GM06990 (cell line): ENCODE data around the gene GSTA1.
"Not testable (repeated sequence)": the region's sequence is repeated elsewhere in the genome, so short reads cannot be mapped to it uniquely, and the experiment has no call there.

Experiments used
- DNase-seq: peaks from one replicate; pipeline ENCODE4 v3.0.0-alpha.2; 2011; ENCODE audit not compliant: insufficient read length; ENCODE audit errors: extremely low read depth
- H3K27me3 ChIP-seq: replicated peaks from 2 replicates; pipeline ENCODE4 v1.6.0; 2011; ENCODE audit warnings: low read length; ENCODE audit not compliant: control insufficient read depth, insufficient read depth
- H3K36me3 ChIP-seq: 2 replicates; pipeline ENCODE4 v1.5.1; 2011; ENCODE audit warnings: low read length; ENCODE audit not compliant: control insufficient read depth, insufficient read depth
- H3K4me3 ChIP-seq: replicated peaks from 2 replicates; pipeline ENCODE4 v1.5.1; 2011; ENCODE audit warnings: low read depth, mild to moderate bottlenecking, control low read depth, low read length
- TF ChIP-seq, protein P1 (sequence below): IDR thresholded peaks from 2 replicates; pipeline ENCODE4 v1.5.1; 2011; ENCODE audit warnings: low read length, control low read depth, mild to moderate bottlenecking, inconsistent platforms; ENCODE audit not compliant: insufficient read depth, poor library complexity, severe bottlenecking

Gene GSTA1

DNA sequence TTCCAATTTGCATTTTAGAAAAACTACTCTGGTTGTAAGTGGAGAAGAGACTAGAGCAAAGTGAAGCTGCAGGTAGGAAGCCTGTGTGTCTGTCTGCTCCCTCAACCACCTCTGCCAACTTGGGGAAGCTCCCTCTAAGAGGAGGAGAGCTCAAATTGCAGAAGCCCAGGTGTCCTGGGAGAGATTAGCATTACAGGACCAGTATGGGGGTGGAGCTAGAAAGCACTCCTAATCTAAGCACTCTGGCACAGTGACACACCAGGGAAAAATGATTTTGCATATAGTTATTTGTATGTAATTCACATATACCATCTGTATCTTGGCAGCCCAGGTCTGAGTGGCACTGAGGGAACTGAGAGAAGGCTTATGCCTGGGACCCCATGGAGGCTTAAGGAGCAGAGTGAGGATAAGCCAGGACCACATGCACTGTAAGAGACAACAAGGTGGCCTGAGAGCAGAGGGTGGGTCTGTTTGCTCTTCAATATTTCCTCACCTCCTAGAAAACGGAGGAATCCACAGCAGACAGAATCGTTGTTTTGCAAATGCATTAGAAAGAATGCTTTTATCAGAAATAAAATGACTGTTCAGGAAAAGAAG lies 54.0 kb downstream of the GSTA1 start:
- DNase-seq = no peak
- Histone ChIP-seq H3K4me3 (no peak overlapping the region), H3K36me3 (no peaks in the 10 kb centered on the region), H3K27me3 (no peaks in the 10 kb centered on the region; the same call in 1 of the 2 replicates)
- TF ChIP-seq, protein P1, sequence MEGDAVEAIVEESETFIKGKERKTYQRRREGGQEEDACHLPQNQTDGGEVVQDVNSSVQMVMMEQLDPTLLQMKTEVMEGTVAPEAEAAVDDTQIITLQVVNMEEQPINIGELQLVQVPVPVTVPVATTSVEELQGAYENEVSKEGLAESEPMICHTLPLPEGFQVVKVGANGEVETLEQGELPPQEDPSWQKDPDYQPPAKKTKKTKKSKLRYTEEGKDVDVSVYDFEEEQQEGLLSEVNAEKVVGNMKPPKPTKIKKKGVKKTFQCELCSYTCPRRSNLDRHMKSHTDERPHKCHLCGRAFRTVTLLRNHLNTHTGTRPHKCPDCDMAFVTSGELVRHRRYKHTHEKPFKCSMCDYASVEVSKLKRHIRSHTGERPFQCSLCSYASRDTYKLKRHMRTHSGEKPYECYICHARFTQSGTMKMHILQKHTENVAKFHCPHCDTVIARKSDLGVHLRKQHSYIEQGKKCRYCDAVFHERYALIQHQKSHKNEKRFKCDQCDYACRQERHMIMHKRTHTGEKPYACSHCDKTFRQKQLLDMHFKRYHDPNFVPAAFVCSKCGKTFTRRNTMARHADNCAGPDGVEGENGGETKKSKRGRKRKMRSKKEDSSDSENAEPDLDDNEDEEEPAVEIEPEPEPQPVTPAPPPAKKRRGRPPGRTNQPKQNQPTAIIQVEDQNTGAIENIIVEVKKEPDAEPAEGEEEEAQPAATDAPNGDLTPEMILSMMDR = no peak

DNA sequence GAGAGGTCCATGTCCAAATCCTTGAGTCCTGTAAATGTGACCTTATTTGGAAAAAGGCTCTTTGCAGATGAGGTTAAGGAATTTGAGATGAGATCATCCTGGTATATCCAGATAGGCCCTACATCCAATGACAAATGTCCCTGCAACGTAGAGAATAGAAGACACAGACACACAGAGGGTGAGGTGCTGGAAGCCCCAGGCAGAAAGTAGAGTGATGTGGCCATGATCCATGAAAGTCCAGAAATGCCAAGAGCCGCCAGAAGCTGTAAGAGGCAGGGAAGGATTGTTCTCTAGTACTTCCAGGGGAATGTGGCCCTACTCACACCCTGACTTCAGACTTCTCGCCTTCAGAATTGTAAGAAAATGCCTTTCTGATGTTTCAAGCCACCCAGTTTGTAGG lies 56.3 kb downstream of the GSTA1 start:
- not testable (repeated sequence) for H3K4me3 ChIP-seq, H3K27me3 ChIP-seq, DNase-seq, H3K36me3 ChIP-seq

DNA sequence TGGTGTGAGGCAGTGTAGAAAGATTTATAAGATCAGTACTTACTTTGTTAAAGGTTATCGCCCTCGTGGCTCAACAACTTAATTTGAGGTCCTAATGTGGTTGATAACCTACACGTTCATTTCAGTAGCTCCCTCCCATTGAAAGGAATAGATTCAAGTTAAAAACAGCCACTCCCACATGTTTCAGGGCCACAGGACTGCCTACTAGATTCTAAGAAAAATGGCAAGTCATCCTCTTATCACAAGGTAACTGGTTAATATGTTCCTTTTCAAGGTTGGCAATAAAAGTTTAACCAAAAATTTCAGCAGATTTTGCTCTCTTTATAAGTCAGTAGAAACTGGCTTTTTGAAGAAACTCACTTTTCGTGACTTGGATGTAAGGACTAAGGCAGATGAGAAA lies 57.4 kb downstream of the GSTA1 start:
- H3K27me3 ChIP-seq = no peaks in the 10 kb centered on the region
- H3K36me3 ChIP-seq = no peaks in the 10 kb centered on the region
- no peak overlapping the region for H3K4me3 ChIP-seq
- TF ChIP-seq, protein P1 = no peak
- no peak for DNase-seq

DNA sequence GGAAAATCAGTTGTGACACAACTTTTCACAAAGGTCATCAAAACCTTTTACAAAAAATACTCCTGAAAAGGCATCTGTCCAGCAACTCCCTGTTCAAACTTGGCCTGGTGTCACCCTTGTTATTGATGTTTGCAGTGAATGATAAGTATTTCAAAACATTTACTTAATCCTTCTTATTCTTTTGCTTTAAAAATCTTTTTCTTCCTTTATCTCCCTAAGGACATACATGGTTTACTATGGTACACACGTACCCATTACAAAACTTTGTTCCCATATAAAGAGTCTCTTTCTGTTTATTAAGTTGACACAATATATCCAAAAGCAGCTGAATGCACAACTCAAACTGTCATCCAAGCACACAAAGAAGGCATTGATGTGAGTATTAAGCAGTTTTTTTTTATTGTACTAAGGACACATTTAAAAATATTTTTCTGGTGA lies 57.8 kb downstream of the GSTA1 start:
- H3K27me3 ChIP-seq = no peaks in the 10 kb centered on the region
- no peak overlapping the region for H3K4me3 ChIP-seq
- no peaks in the 10 kb centered on the region for H3K36me3 ChIP-seq
- DNase-seq = no peak
- TF ChIP-seq, protein P1 = no peak

DNA sequence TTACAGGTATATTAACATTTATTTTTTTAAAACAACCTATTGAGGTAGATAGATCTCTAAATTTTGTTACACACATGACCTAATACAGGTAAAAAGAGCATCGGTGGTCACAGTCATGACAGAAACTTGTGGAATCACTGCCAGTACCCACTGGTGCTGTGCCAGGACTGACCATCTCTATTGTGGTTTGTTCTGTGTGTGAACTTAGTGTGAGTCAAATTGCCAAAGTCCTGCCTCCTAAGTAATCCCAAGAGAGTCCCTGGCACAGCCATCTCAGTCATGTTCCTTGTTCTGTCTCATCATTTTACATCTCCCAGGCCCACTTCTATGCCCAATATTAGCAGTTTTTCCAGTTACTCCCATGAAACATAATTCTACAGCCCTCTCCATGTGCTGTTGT lies 61.7 kb downstream of the GSTA1 start:
- no peak for DNase-seq
- Histone ChIP-seq H3K27me3 (no peaks in the 10 kb centered on the region), H3K4me3 (no peak overlapping the region), H3K36me3 (no peaks in the 10 kb centered on the region)
- TF ChIP-seq, protein P1 = no peak
